ENCODE results near the gene PRMT9.

DNA sequence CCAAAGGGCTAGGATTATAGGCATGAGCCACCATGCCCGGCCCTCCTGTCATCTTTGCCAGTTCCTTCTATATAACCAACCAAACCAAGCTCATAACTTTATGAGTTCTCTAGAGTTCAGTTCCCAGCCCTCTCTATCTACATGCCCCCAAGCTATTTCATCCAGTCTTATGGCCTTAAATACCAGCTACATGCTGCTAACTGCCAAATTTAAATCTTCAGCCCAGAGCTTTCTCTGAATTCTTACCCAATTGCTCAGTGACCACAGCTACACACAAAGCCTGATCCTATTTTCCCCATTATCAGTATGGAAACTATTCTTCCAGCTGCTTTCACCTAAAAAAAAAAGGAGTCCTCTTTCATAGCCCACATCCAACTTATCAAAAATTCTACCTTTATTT lies 43.6 kb downstream of the PRMT9 start:
- TF ChIP-seq CTCF (IDR thresholded peaks at IDR 0.05), result no peak
- TF ChIP-seq POLR2AphosphoS5 (IDR thresholded peaks at IDR 0.05), result no peak
